ENCODE data around the gene VANGL2. TPM values are rescaled to one million over a fixed set of nuclear protein-coding genes. Genes with fewer than 3 reads are reported as not detected.

The VANGL2 gene
- total RNA-seq, 1 donor from 2014 or later = 0.41 TPM

DNA sequence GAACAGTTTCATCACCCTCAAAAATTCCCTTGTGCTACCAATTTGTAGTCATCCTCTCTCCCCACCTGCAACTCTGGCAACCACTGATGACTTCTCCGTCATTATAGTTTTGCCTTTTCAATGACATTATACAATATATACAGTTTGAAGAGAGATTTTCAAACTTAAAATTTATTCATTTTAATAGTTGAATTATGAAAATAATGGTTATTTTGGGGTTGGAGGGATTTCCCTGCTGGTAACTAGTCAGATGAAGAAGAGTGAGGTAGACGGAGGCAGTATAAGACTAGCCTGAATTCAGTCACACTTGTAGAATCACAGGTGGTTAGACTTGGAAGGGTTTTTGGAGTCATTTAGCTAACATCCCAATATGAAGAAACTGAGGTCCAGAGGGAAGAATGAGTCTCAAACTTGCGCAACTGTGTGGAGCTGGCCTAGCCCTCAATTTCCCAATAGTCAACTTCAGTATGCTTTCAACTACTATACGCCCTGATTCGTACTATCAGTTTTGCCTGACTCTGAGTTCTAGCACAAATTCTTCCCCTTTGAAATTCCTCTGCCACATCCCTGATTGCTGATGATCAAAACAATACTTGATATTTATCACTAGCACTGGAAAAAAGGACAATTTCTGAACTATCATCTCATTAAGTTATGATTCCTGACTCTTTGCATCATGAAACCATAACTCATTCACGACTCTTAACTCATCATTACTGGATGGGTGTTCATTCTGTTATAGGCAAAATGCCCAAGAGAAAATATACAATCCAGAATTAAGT is 54.2 kb downstream of the VANGL2 start:
- DNase-seq (ENCODE audit: extremely low read depth, low read depth, low spot score) = no peak

DNA sequence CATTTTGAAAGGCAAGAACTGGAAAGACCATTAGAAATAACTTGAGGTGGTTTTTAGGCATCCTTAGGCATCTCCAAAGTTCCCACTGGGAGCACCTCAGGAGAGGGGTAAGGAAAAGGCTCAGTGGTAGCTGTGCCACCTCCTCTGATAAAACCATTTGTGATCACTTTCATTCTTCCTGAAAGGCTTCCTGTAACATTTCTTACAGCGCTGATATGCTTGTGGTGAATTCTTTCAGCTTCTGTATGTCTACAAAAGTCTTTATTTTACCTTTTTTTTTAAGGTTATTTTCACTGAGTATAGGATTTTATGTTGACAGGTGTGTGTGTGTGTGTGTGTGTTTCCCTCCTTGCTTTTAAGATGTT is 54.8 kb downstream of the VANGL2 start:
- no peak for DNase-seq (ENCODE audit: extremely low read depth, low read depth, low spot score)

DNA sequence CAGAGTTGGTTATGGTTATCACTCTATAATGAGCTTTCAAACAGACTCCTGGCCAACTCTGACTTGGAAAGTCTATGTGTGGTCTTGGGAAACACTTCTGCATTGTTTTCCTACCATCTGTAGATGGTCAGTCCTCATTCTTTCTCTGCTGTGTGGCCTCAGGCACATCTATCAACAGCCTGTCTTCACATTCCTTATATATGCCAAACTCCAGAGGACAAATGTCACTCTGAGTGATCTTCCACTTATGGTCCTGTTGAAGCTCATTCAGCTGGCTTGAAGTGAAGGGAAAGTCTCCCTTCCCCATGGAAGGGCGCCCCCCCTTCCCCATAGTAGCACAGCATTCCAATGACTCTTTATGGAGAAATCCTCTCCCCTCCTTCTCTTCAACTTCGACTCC is 58.7 kb downstream of the VANGL2 start:
- DNase-seq (ENCODE audit: extremely low read depth, low read depth, low spot score) = no peak

DNA sequence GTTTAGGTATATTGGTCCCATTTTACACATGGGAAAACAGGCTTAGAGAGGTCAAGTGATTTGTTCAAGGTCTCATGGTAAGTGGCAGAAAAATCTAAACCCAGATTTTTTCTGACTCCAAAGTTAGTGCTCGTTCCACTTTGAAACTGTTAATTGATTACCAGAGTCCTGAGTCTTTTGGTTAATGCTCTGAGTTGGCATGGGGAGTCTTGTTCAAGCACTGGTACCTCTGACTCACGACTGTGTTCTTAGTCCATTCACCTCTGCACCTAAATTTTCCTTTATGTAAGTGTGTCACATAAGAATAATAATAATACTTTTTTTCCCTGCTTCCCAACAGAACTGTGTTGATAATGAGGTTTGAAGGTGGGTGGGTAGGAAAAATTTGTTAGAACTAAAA is 59.3 kb downstream of the VANGL2 start:
- no peak for DNase-seq (ENCODE audit: extremely low read depth, low read depth, low spot score)

DNA sequence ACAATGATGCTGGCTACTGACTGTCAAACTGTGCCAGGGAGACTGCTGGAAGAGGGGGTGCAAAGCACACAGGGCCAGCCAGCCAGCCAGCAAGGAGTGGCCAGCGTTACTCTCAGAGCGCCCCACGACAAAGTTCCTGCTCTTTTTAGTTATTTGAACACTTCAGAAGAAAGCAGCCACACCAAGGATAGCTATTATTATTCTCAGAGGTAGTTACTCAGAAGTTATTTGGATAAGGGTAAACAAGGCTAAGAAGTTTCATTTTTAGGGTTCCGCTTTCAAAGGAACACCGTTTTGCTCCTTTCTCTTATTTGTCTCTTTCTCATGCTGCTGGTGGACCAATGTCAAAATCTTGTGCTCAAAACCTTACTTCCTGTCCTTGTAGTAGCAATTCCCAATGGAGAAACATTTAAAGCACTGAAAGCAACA is 59.9 kb downstream of the VANGL2 start:
- DNase-seq (ENCODE audit: extremely low read depth, low read depth, low spot score) = no peak

DNA sequence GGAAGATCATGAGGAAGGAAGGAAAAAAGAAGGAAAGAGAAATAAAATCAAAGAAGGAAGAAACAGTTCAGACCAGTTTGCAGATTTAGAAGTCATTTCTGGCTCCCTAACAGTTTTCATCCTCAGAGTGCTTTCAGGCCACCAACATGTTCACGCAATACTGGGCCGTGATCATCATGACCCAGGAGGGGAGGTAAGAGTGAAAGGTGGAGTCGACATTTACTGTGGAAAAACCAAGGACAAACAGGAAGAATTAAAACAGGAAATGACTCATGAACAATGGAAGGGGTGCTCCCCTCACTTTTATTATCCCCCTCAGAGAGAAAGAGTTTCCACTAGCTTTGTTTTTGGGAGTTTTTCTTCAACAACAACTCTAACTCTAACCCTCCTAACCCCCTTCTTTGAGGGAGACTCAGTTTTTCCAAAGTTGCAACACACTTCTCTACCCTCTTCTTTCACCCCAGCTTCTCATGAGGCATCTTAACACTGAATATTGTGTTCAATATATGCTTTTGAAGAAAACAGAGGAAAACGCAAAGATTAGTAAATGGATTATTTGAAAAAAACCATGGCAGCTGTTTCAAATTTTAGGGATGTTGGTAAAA is 60.4 kb downstream of the VANGL2 start:
- DNase-seq (ENCODE audit: extremely low read depth, low read depth, low spot score) = no peak

DNA sequence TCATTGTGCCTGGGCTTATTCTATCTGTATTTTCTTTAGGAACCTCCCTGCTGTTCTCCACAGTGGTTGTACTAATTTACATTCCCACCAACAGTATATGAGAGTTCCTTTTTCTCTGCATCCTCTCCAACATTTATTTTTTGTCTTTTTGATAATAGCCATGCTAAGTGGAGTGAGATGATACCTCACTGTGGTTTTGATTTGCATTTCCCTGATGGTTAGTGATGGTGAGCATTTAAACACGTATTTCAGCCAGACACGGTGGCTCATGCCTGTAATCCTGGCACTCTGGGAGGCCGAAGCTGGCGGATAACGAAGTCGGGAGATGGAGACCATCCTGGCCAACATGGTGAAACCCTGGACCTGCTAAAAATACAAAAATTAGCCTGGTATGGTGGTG is 64.8 kb downstream of the VANGL2 start:
- DNase-seq (ENCODE audit: extremely low read depth, low read depth, low spot score) = no peak

DNA sequence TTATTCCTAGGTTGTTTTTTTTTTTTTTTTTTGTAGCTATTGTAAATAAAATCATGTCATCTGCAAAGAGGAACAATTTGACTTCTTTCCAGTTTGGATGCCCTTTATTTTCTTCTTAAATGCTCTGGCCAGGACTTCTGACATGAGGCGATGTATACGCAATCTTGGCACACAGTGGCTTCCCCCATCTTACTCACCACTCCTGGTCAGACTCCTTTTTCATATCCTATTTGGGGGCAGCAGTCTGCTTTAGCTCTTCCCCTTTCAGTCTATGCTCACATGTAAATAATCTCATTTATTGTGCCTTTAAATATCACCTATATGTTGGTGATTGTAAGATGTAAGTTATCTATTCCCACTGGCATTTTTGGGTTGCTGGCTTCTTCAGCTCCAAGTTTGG is 66.6 kb downstream of the VANGL2 start:
- no peak for DNase-seq (ENCODE audit: extremely low read depth, low read depth, low spot score)

DNA sequence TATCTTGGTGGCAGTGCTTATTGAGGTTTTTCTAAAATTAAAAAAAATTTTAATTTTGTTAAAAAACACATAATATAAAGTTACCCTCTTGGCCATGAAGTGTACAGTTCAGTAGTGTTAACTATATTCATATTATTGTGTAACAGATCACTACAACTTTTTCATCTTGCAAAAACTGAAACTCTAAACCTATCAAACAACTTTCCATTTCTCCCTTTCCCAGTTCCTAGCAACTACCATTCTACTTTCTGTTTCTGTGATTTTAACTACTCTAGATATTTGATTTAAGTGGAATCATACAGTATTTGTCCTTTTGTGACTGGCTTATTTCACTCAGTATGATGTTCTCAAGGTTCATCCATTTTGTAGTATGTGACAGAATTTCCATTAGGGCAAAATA is 67.2 kb downstream of the VANGL2 start:
- DNase-seq (ENCODE audit: extremely low read depth, low read depth, low spot score) = no peak

DNA sequence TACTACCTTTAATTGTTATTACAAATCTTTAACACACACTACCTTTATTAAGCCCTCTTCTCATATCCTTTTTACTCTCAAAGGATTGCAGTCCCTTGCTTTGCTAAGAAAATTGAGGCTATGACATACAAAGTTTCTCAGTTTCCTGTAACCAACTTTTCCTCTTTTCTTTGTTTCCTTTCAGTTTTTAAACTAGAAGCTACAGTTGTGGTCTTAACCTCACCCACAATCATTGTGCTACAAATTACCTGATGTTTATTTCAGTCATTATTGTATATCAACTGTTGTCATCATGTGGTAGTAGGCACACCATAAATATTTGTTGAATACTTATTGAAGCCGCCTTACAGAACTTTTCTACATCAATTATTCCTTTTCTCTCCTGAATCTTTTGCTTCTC is 70.9 kb downstream of the VANGL2 start:
- no peak for DNase-seq (ENCODE audit: extremely low read depth, low read depth, low spot score)

DNA sequence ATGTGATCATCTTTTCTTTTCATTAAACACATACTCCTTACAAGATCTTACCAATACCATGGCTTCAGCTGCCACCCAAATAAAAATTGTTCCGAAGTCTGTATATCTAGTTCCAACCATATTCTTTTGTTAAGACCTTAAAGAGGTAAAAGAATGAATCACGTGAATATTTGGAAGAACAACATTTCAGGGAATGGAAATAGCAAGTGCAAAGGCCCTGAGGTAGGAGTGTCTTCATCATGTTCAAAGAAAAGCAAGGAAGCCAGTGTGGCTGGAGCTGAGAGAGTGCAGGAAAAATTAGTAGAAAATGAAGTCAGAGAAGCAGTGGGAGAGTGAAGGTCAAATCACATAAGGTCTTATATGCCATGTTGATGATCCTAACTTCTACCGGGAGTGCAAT is 71.7 kb downstream of the VANGL2 start:
- no peak for DNase-seq (ENCODE audit: extremely low read depth, low read depth, low spot score)

DNA sequence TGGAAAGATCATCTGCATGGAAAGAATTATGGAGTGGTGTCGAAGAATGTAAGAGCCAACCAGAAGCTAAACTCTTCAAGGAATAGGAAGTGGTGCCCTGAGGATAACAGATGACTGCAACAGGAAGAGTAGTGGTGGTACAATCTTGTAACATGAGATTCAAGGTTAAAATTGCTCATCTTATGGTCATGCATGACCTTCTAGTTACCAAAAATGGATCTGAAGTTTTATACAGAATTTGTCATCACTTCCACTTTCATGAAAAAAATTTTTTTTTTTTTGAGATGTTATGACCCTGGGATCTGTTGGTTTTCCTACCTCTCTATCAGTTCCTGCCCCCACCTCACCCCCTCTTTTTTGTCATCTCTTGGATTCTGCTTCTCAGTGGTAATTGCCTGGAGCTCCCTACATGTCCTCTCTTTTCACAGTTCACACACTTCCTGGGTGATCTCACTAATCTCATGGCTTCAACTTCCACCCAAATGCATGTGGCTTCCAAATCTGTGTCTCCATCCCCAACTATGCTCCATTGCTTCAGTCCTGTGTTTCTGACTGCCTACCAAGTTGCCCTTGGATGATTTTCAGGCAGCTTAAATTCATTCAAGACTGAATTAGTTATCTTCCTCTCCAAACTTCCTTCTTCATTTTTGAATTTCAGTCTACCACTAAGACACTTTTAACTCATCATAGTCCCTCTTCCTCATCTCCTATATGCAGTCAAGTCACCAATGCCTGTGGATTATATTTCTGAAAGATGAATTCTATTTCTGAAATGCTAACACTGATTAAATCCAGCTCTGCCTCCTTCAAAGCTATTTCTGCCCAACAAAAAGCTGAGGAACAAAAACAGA is 74.3 kb downstream of the VANGL2 start:
- no peak for DNase-seq (ENCODE audit: extremely low read depth, low read depth, low spot score)

Other genes with a start within 250 kb of the VANGL2 start
- gene ATP1A4, start 249.0 kb upstream of the VANGL2 start, total RNA-seq = not detected in 2 replicates
- gene CASQ1, start 210.0 kb upstream of the VANGL2 start, total RNA-seq = not detected in 2 replicates
- 141 and 206 TPM in 2 replicates for gene PEA15, start 195.2 kb upstream of the VANGL2 start, total RNA-seq
- 59.4 and 84.9 TPM in 2 replicates for gene DCAF8, start 138.0 kb upstream of the VANGL2 start, total RNA-seq
- 21.3 and 31.4 TPM in 2 replicates for gene PEX19, start 115.4 kb upstream of the VANGL2 start, total RNA-seq
- gene COPA, start 57.3 kb upstream of the VANGL2 start, total RNA-seq = 178 and 193 TPM in 2 replicates
- gene NCSTN, start 57.2 kb upstream of the VANGL2 start, total RNA-seq = 141 and 156 TPM in 2 replicates
- gene NHLH1, start 33.5 kb upstream of the VANGL2 start, total RNA-seq = 0.05 TPM in 1 of 2 replicates, not detected in the other
- gene SLAMF6, start 122.7 kb downstream of the VANGL2 start, total RNA-seq = not detected in 2 replicates
- gene CD84, start 178.9 kb downstream of the VANGL2 start, total RNA-seq = not detected in 2 replicates
- not detected in 2 replicates for gene SLAMF1, start 246.5 kb downstream of the VANGL2 start, total RNA-seq

Data from glomerular endothelial cell (primary cell).